Measurements from ENCODE around the gene CDHR2.

DNA sequence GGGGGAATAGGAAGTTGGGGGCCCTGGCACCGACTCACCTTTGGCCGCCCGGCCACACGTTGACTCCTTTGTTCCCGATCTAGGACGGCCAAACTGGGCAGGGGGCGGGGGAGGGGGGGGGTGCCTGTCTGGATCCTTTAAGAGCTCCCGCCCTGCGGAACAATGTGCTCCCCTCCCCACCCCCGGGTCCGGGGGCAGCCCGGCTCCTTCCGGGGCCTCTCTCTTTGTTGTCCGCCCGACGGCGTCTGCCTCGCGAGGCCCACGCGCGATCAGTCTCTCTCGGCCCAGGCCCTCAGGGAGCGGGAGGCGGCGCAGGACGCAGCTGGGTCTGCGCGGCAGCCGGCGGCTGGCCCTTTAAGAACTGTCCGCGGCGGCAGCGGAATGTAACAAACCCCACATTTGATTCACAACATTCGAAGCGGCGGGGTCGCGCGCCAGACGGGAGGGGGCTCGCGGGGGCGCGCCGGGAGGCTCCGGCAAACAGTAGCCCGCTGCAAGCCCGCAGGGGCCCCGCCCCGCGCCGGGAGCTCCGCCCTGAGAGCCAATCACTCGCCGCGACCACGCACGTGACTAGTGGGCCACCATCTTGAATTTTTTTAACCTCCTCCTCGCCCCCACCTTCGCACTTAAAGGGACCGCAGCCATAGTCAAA is 12.1 kb upstream of the CDHR2 start, which contains the start of gene RNF44:
- TF ChIP-seq CTCF (CRISPR knock-in tag; IDR thresholded peaks at IDR 0.05) (no peak), MTF1 (CRISPR knock-in tag; IDR thresholded peaks at IDR 0.05) (no peak)

All from HepG2 (cell line).